GM21528 (cell line): ENCODE measurements around the gene RHBDD1.

Source experiments
- ATAC-seq: cut with Tn5 transposase; IDR thresholded peaks from one replicate; pipeline ENCODE4 v1.9.1; 2021; ENCODE audit warnings: mild to moderate bottlenecking, moderate library complexity; ENCODE audit not compliant: unreplicated experiment, low FRiP score

RHBDD1 gene

GRCh38 chr2:226883296-226883795, 47.5 kb downstream of the RHBDD1 start:
- ATAC-seq = no peak

GRCh38 chr2:226884166-226884565, 48.3 kb downstream of the RHBDD1 start:
- ATAC-seq = no peak

- ATAC-seq = no peak
Observed at GRCh38 chr2:226885769-226886435, 50.0 kb downstream of the RHBDD1 start.

- no peak for ATAC-seq
Observed at GRCh38 chr2:226887940-226888339, 52.1 kb downstream of the RHBDD1 start.

- ATAC-seq = no peak
Observed at GRCh38 chr2:226888378-226888965, 52.6 kb downstream of the RHBDD1 start.

GRCh38 chr2:226888971-226889370, 53.1 kb downstream of the RHBDD1 start:
- no peak for ATAC-seq

- ATAC-seq = no peak
Observed at GRCh38 chr2:226890286-226890685, 54.4 kb downstream of the RHBDD1 start.

GRCh38 chr2:226891780-226892590, 56.1 kb downstream of the RHBDD1 start:
- ATAC-seq = no peak

GRCh38 chr2:226892729-226893128, 56.9 kb downstream of the RHBDD1 start:
- ATAC-seq = no peak

GRCh38 chr2:226893216-226893615, 57.4 kb downstream of the RHBDD1 start:
- no peak for ATAC-seq

- no peak for ATAC-seq
Observed at GRCh38 chr2:226894752-226895151, 58.9 kb downstream of the RHBDD1 start.

GRCh38 chr2:226895579-226895978, 59.7 kb downstream of the RHBDD1 start:
- no peak for ATAC-seq

- no peak for ATAC-seq
Observed at GRCh38 chr2:226898121-226898520, 62.3 kb downstream of the RHBDD1 start.

- ATAC-seq = no peak
Observed at GRCh38 chr2:226898897-226899296, 63.0 kb downstream of the RHBDD1 start.

- no peak for ATAC-seq
Observed at GRCh38 chr2:226902041-226902966, 66.5 kb downstream of the RHBDD1 start.

GRCh38 chr2:226903179-226903578, 67.3 kb downstream of the RHBDD1 start:
- ATAC-seq = no peak

- ATAC-seq = no peak
Observed at GRCh38 chr2:226904592-226904991, 68.7 kb downstream of the RHBDD1 start.

GRCh38 chr2:226905718-226906117, 69.9 kb downstream of the RHBDD1 start:
- peak; percentile 36 for ATAC-seq

- ATAC-seq = peak; percentile 91
Observed at GRCh38 chr2:226906163-226906693, 70.4 kb downstream of the RHBDD1 start.

GRCh38 chr2:226909126-226909525, 73.3 kb downstream of the RHBDD1 start:
- no peak for ATAC-seq
